ENCODE data around the gene LGALSL. TPM values are rescaled to one million over a fixed set of nuclear protein-coding genes. Genes with fewer than 3 reads are reported as not detected.

LGALSL gene
- total and polyA plus RNA-seq, 2 donors (not counting 1 experiment from before 2014, with no cell fraction given), result 0.40 to 1.8 TPM

GRCh38 chr2:64439194-64439593, 14.8 kb upstream of the LGALSL start:
- DNase-seq, result no peak
- POLR2A ChIA-PET, result no interaction called here
- H3K4me2 ChIP-seq (replicated peaks; ENCODE audit: low read depth, low read length, poor library complexity, severe bottlenecking), result no peak overlapping the region

GRCh38 chr2:64440843-64441242, 13.1 kb upstream of the LGALSL start:
- no peak for ATAC-seq (ENCODE audit: low read depth)
- H3K36me3 ChIP-seq (replicated peaks in 1 of 2; ENCODE audit: control extremely low read depth in 1 of 2, control insufficient read depth in 1 of 2, extremely low read depth in 1 of 2, insufficient read depth in 2 of 2, low read length in 1 of 2), result no peaks in the 10 kb centered on the region
- peaks cover 0 to 7% (median 0%) of the 10 kb centered on the region in 4 experiments for H3K27me3 ChIP-seq (replicated peaks in 1 of 4; ENCODE audit: control extremely low read depth in 1 of 4, control insufficient read depth in 3 of 4, insufficient read depth in 4 of 4, low read length in 3 of 4)
- TF ChIP-seq, protein P1, sequence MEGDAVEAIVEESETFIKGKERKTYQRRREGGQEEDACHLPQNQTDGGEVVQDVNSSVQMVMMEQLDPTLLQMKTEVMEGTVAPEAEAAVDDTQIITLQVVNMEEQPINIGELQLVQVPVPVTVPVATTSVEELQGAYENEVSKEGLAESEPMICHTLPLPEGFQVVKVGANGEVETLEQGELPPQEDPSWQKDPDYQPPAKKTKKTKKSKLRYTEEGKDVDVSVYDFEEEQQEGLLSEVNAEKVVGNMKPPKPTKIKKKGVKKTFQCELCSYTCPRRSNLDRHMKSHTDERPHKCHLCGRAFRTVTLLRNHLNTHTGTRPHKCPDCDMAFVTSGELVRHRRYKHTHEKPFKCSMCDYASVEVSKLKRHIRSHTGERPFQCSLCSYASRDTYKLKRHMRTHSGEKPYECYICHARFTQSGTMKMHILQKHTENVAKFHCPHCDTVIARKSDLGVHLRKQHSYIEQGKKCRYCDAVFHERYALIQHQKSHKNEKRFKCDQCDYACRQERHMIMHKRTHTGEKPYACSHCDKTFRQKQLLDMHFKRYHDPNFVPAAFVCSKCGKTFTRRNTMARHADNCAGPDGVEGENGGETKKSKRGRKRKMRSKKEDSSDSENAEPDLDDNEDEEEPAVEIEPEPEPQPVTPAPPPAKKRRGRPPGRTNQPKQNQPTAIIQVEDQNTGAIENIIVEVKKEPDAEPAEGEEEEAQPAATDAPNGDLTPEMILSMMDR (IDR thresholded peaks at IDR 0.05), result no peak
- TF ChIP-seq EZH2 (IDR thresholded peaks at IDR 0.05; ENCODE audit: borderline replicate concordance, insufficient read depth, low read depth, low read length, poor library complexity, severe bottlenecking), result no peak
- Mint-ChIP-seq H3K4me1 (no peaks in the 10 kb centered on the region), H3K9me3 (ENCODE audit: insufficient read depth) (no peaks in the 10 kb centered on the region), H3K27me3 (peaks cover 40% of the 10 kb centered on the region), H3K27ac (no peak overlapping the region), H3K4me3 (no peak overlapping the region)
- no peaks in the 10 kb centered on the region for H3K79me2 ChIP-seq (ENCODE audit: control insufficient read depth, insufficient read depth, low read length)
- no peak for DNase-seq
- POLR2A ChIA-PET, result no interaction called here
- H3K4me1 ChIP-seq (ENCODE audit: control insufficient read depth in 2 of 2, insufficient read depth in 2 of 2, low read length in 2 of 2), result no peaks in the 10 kb centered on the region
- CTCF ChIA-PET, result no interaction called here
- no peak overlapping the region for H3K4me2 ChIP-seq (replicated peaks; ENCODE audit: low read depth, low read length, poor library complexity, severe bottlenecking)
- H2AFZ ChIP-seq (ENCODE audit: insufficient read depth, low read depth, low read length, poor library complexity, severe bottlenecking), result no peak overlapping the region
- no peaks in the 10 kb centered on the region for H4K20me1 ChIP-seq (ENCODE audit: control insufficient read depth, insufficient read depth, low read length, poor library complexity, severe bottlenecking)
- intact Hi-C loops (cut with micrococcal nuclease), result no loop called here
- no peak overlapping the region for H3K27ac ChIP-seq (ENCODE audit: low read length in 2 of 2)
- no peak overlapping the region for H3K9ac ChIP-seq (ENCODE audit: low read length)
- no peaks in the 10 kb centered on the region for H3K9me3 ChIP-seq (ENCODE audit: control extremely low read depth in 1 of 3, control insufficient read depth in 2 of 3, insufficient read depth in 1 of 3, low read length in 2 of 3)
- no peak overlapping the region for H3K4me3 ChIP-seq (ENCODE audit: control extremely low read depth in 1 of 5, extremely low read depth in 1 of 5, insufficient read depth in 1 of 5, low read depth in 2 of 5, low read length in 4 of 5)
- no CpG with 5 or more reads among the region's 2 CpGs for WGBS (ENCODE audit: insufficient coverage)

More at GRCh38 chr2:64439194-64439593, 14.8 kb upstream of the LGALSL start:
- H3K4me1 Mint-ChIP-seq, result no peaks in the 10 kb centered on the region
- no peak overlapping the region for H3K4me3 Mint-ChIP-seq
- H3K4me3 ChIP-seq (ENCODE audit: control extremely low read depth in 1 of 5, extremely low read depth in 1 of 5, insufficient read depth in 1 of 5, low read depth in 2 of 5, low read length in 4 of 5), result no peak overlapping the region
- H3K9me3 Mint-ChIP-seq (ENCODE audit: insufficient read depth), result no peaks in the 10 kb centered on the region
- no peak overlapping the region for H3K9ac ChIP-seq (ENCODE audit: low read length)
- intact Hi-C loops (cut with micrococcal nuclease), result no loop called here
- no peak overlapping the region for H3K27ac Mint-ChIP-seq
- peaks cover 39% of the 10 kb centered on the region for H3K27me3 Mint-ChIP-seq
- ATAC-seq (ENCODE audit: low read depth), result no peak
- H3K36me3 ChIP-seq (replicated peaks in 1 of 2; ENCODE audit: control extremely low read depth in 1 of 2, control insufficient read depth in 1 of 2, extremely low read depth in 1 of 2, insufficient read depth in 2 of 2, low read length in 1 of 2), result no peaks in the 10 kb centered on the region
- no peaks in the 10 kb centered on the region for H3K4me1 ChIP-seq (ENCODE audit: control insufficient read depth in 2 of 2, insufficient read depth in 2 of 2, low read length in 2 of 2)
- H2AFZ ChIP-seq (ENCODE audit: insufficient read depth, low read depth, low read length, poor library complexity, severe bottlenecking), result no peak overlapping the region
- no peak overlapping the region for H3K27ac ChIP-seq (ENCODE audit: low read length in 2 of 2)
- TF ChIP-seq EZH2 (IDR thresholded peaks at IDR 0.05; ENCODE audit: borderline replicate concordance, insufficient read depth, low read depth, low read length, poor library complexity, severe bottlenecking), result no peak
- TF ChIP-seq, protein P1 (IDR thresholded peaks at IDR 0.05), result no peak
- H3K79me2 ChIP-seq (ENCODE audit: control insufficient read depth, insufficient read depth, low read length), result no peaks in the 10 kb centered on the region
- H3K27me3 ChIP-seq (replicated peaks in 1 of 4; ENCODE audit: control extremely low read depth in 1 of 4, control insufficient read depth in 3 of 4, insufficient read depth in 4 of 4, low read length in 3 of 4), result peaks cover 0 to 6% (median 0%) of the 10 kb centered on the region in 4 experiments
- CTCF ChIA-PET, result no interaction called here
- H4K20me1 ChIP-seq (ENCODE audit: control insufficient read depth, insufficient read depth, low read length, poor library complexity, severe bottlenecking), result no peaks in the 10 kb centered on the region
- H3K9me3 ChIP-seq (ENCODE audit: control extremely low read depth in 1 of 3, control insufficient read depth in 2 of 3, insufficient read depth in 1 of 3, low read length in 2 of 3), result no peaks in the 10 kb centered on the region
